Activated CD8-positive, alpha-beta memory T cell treated with anti-CD3 and anti-CD28 coated beads, Interleukin-2, amount 50 U/mL, for 1 hour (primary cell): ENCODE measurements around the gene CLDN34.

Experiments used
- DNase-seq: peaks from one replicate; pipeline ENCODE4 v3.0.0-alpha.2; 2020; ENCODE audit errors: extremely low read depth

Gene CLDN34, protein sequence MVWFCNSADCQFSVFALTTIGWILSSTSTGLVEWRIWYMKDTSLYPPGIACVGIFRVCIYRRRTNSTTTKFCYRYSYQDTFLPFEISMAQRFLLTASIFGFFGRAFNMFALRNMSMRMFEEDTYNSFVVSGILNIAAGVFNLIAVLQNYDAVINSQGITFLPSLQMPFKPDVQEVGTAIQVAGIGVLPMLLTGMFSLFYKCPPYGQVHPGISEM

DNA sequence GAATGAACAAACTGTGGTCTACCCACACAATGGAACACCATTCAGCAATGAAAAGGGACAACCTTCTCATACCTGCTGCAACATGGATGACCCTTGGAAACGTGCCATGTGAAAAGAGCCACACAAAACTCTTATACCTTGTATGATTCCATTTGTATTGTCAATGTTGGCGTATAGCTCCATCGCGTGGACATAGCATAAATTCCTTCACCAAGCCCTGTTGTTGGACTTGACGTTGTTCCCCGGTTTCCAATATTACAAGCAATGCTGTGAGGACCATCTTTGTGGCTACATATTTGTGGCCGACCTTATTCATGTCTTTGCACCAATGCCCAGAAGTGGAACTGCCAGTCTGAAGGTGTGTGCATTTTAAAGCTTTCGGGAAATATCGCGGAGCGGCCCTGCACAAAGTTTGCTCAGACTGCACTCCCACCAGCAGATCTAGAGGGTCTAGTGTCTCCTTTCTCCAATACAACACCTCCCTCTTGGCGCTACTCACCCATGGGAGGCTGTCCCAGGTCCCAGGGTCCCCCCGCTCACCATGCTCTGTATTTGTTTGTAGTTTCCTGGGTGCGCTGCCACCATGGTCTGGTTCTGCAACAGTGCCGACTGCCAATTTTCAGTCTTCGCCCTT, at the start of gene CLDN34:
CLDN34 (plus strand) TSS at position 584 of the 634 bp plus-strand sequence; CDS start at position 584, 0 bp downstream.
- no peak for DNase-seq

DNA sequence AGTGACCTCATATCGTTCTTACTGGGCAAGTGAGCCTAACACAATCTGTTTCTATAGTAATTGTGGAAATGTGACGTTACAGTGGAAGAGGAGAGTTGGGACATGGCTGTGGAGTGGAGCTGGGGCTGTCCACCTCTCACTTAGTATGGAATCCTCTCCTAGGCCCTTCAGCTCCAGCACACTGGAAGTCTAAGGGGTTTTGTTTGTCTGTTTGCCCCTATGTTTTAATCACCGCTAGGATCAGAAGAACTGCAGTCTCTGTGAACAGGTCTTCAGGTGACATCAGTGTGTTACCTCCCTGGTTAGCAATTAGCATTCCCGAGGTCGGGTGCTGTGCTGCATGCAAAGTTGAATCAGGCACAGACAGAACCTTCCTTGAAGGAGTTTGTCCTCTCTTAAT, 49.3 kb upstream of the CLDN34 start:
- DNase-seq = no peak

- no peak for DNase-seq
Measured at GRCh38 chrX:9919632-9920172, 47.5 kb upstream of the CLDN34 start.

GRCh38 chrX:9921407-9921806, 45.8 kb upstream of the CLDN34 start:
- no peak for DNase-seq

GRCh38 chrX:9923357-9923756, 43.8 kb upstream of the CLDN34 start:
- DNase-seq = no peak

- DNase-seq = no peak
Measured at GRCh38 chrX:9926002-9926401, 41.2 kb upstream of the CLDN34 start.

DNA sequence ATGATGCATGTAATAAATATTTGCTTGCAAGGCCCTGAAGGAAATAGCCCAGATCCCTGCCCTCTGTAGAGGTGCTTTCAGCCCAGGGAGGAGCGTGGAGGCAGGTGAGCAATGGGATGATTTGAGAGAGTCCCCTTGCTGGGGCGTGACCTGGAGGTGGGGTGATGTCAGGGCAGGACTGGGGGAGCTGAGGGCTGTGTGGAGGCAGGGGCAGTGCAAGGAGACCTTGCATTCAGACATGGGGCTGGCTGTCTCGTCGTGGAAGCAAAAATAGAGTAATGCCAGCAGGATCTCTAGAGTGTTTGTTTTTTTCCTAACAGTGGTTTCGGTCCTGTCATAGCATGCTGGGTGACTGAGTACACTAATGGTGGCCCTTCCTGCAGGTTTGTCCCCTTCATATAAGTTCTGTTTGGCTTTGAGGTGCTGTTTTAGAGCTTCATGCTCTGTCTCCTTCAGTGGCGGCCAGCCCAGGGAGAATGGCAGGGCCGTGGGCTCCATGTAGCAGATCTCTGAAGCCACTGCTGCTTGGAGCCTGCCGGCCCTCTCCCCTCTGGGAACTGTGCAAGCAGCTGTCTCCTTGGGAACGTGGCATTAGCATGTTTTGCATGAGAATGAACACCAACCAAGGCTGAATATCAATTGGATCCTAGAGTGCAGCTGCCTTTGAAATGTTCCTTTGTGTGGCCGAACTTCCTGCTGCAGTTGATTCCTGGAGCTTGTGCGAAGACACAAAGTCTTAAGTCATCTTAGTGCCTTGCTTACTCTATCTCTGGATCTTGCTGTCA, 39.3 kb upstream of the CLDN34 start:
- DNase-seq = no peak

GRCh38 chrX:9935436-9935835, 31.7 kb upstream of the CLDN34 start:
- no peak for DNase-seq

- DNase-seq = no peak
Measured at GRCh38 chrX:9937761-9938160, 29.4 kb upstream of the CLDN34 start.

GRCh38 chrX:9938516-9938915, 28.6 kb upstream of the CLDN34 start:
- no peak for DNase-seq

GRCh38 chrX:9940421-9940820, 26.7 kb upstream of the CLDN34 start:
- no peak for DNase-seq

DNA sequence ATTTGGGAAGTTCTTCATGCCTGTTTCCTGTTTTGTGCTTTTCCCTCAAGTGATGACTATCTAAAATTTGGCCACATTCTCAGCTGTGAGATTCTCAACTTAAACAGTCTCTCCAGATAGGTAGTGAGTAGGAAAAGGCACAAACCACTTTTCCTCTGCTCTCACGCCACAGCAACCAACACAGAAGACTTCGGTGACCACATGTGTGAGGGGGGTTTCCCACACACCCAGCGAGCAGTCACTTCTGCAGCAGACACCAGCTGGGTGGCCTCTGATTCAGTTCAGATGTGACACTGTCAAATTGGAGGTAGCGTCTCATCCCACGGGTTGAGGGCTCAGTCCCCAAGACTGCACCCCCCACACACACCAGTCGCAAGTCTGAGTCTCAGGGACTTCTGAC, 25.1 kb upstream of the CLDN34 start:
- no peak for DNase-seq

DNA sequence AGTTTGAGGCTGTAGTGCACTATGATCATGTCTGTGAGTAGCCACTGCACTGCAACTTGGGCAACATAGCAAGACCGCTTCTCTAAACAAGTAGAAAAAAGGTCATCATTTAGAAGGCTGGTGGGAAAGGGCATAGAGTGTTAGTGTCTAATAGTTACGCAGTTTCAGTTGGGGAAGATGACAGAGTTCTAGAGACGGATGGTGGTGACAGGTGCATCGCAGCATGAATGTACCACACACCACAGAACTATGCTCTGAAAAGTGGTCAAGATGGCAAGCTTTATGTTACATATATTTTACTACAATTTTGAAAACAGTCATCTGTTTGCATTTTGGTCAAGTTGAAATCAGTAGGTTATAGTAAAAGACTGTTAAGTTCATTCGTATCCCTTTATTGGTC, 23.7 kb upstream of the CLDN34 start:
- no peak for DNase-seq

DNA sequence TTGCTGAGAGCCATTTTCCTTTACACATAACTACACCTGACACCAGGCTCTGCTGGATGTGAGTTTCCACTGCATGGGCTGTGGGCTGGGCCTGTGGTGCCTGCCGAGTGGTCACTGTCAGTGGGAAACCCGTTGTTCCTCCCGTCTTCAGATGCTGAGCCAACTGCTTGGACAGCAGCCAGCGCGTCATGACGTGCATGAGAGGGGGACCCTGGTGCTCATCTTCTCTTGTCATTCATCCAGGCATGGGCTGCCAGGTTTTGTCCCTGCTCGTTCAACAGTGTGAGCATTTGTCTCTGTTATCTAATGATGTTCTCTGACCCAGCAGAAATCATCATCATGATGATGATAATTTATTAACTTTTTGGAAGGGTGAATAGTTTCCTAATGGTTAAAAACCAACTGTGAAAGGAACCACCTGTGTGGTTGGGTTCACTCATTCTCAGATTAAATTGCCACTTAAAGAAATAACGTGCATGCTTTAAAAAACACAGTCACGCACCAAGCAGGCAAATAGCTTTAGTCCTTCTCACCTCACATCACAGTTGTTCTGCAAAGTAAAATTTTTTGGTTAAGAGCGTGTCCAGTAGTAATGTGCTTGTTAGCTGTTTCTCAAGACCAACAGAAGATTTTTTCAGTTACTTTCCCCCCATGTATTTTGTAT, 19.9 kb upstream of the CLDN34 start:
- DNase-seq = no peak

DNA sequence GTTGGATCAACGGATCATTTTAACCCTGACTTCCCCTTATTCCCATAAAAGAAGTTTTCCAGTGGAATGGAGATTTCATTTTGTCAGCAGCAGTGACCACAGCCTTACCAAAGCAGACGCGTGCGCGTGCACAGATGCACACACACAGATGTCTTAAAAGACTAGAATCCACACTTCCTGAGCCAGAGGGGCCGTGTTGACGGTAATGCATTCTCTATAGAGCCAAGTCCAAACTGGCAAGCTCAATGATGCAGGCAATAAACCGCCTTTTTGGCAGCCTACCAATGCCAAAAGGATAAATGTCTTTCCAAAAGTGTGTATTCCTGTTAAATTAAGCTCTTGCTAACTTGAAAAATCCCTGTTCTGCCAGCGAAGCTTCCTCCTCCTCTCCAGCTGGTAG, 18.8 kb upstream of the CLDN34 start:
- no peak for DNase-seq

DNA sequence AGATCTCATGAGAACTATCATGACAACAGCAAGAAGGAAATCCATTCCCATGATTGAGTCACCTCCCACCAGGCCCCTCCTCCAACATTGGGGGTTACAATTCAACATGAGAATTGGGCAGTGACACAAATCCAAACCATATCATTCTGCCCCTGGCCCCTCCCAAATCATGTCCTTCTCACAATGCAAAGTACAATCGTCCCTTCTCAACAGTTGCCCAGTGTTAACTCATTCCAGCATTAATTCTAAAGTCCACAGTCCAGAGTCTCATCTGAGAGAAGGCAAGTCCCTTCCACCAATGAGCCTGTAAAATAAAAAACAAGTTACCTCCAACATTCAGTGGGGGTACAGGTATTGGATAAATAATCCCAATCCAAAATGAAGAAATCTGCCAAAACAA, 14.9 kb upstream of the CLDN34 start:
- DNase-seq = no peak

- DNase-seq = no peak
Measured at GRCh38 chrX:9953396-9953795, 13.8 kb upstream of the CLDN34 start.

- no peak for DNase-seq
Measured at GRCh38 chrX:9955506-9955905, 11.7 kb upstream of the CLDN34 start.

- no peak for DNase-seq
Measured at GRCh38 chrX:9957743-9958142, 9.4 kb upstream of the CLDN34 start.

DNA sequence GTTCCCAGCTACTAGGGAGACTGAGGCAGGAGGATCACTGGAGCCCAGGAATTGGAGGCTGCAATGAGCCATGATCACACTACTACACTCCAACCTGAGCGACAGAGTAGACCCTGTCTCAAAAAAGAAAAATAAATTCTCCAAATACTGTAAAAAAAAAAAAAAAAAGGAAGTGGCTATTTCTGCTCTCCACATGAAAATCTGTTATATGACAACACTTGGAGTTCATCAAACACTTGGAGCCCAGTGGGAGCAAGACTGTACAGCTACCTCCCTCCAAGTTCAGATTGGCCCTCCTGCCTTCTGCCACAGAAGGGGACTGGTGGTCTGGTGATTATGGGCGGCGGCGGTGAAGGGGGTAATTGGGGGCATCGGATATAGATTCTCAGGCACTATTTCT, 9.0 kb upstream of the CLDN34 start:
- DNase-seq = no peak

GRCh38 chrX:9961750-9962149, 5.4 kb upstream of the CLDN34 start:
- DNase-seq = no peak

- DNase-seq = no peak
Measured at GRCh38 chrX:9977635-9978034, 10.5 kb downstream of the CLDN34 start.
